OCI-LY7 (cell line): ENCODE results near the gene TIMP4.

Experiments
- EZH2phosphoT487 ChIP-seq: fragments of 200-600 bp; sonication (generic); IDR thresholded peaks from 2 replicates; pipeline ENCODE4 v1.6.1; 2018; ENCODE audit warnings: low read depth, borderline replicate concordance, mild to moderate bottlenecking, mixed run types, antibody characterized with exemption, low read length, moderate library complexity, mixed read lengths
- TF ChIP-seq, protein P1 (sequence below): fragments of 200-600 bp; sonication (generic); conservative IDR thresholded peaks from 2 replicates; pipeline ENCODE4 v1.5.1; 2014; ENCODE audit warnings: mild to moderate bottlenecking, antibody characterized with exemption, low read length, moderate library complexity, mixed read lengths

DNA sequence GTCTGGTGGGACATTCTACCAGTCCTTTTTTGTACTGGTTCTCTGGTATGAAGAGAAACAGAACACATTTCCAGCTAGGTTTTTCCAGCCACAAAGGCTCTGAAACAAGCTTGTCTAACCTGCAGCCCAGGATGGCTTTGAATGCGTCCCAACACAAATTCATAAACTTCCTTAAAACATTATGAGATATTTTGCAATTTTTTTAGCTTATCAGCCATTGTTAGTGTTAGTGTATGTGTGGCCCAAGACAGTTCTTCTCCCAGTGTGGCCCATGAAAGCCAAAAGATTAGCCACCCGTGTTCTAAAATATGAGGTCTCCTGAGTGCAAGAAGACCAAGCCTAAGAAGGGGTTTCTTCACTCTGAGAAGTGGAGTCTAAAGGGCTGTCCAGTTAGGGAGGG is 18.4 kb upstream of the TIMP4 start:
- TF ChIP-seq, protein P1, sequence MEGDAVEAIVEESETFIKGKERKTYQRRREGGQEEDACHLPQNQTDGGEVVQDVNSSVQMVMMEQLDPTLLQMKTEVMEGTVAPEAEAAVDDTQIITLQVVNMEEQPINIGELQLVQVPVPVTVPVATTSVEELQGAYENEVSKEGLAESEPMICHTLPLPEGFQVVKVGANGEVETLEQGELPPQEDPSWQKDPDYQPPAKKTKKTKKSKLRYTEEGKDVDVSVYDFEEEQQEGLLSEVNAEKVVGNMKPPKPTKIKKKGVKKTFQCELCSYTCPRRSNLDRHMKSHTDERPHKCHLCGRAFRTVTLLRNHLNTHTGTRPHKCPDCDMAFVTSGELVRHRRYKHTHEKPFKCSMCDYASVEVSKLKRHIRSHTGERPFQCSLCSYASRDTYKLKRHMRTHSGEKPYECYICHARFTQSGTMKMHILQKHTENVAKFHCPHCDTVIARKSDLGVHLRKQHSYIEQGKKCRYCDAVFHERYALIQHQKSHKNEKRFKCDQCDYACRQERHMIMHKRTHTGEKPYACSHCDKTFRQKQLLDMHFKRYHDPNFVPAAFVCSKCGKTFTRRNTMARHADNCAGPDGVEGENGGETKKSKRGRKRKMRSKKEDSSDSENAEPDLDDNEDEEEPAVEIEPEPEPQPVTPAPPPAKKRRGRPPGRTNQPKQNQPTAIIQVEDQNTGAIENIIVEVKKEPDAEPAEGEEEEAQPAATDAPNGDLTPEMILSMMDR = no peak
- TF ChIP-seq EZH2phosphoT487 = no peak
